Measurements from ENCODE around the gene SLC29A3.
"Not testable (repeated sequence)": the region's sequence is repeated elsewhere in the genome, so short reads cannot be mapped to it uniquely, and the experiment has no call there.

SLC29A3 gene

GRCh38 chr10:71319042-71319799 is at the start of gene SLC29A3:
Gene SLC29A3 (plus strand): TSS chr10:71319259. CDS start chr10:71319310, 51 bp downstream.
- peak; percentile 92 for DNase-seq

- DNase-seq, result peak; percentile 87
These were observed 49.5 kb upstream of the SLC29A3 start for GRCh38 chr10:71269301-71270288.

GRCh38 chr10:71270301-71271220 is 48.5 kb upstream of the SLC29A3 start:
- peak; percentile 91 for DNase-seq

- no peak for DNase-seq
These were observed 47.4 kb upstream of the SLC29A3 start for GRCh38 chr10:71271662-71272055.

- DNase-seq, result no peak
These were observed 46.8 kb upstream of the SLC29A3 start for GRCh38 chr10:71272056-71272771.

GRCh38 chr10:71272974-71273373 is 46.1 kb upstream of the SLC29A3 start:
- DNase-seq, result not testable (repeated sequence)

GRCh38 chr10:71273506-71273905 is 45.6 kb upstream of the SLC29A3 start:
- no peak for DNase-seq

GRCh38 chr10:71274901-71275796 is 43.9 kb upstream of the SLC29A3 start:
- DNase-seq, result no peak

GRCh38 chr10:71276873-71277272 is 42.2 kb upstream of the SLC29A3 start:
- DNase-seq, result no peak

- DNase-seq, result no peak
These were observed 41.0 kb upstream of the SLC29A3 start for GRCh38 chr10:71277914-71278665.

GRCh38 chr10:71278691-71279588 is 40.1 kb upstream of the SLC29A3 start:
- no peak for DNase-seq

- DNase-seq, result no peak
These were observed 39.4 kb upstream of the SLC29A3 start for GRCh38 chr10:71279590-71280170.

- no peak for DNase-seq
These were observed 38.8 kb upstream of the SLC29A3 start for GRCh38 chr10:71280216-71280615.

- no peak for DNase-seq
These were observed 38.2 kb upstream of the SLC29A3 start for GRCh38 chr10:71280825-71281224.

GRCh38 chr10:71281646-71282322 is 37.3 kb upstream of the SLC29A3 start:
- no peak for DNase-seq

GRCh38 chr10:71282323-71282680 is 36.8 kb upstream of the SLC29A3 start:
- no peak for DNase-seq

- no peak for DNase-seq
These were observed 35.6 kb upstream of the SLC29A3 start for GRCh38 chr10:71283410-71283809.

GRCh38 chr10:71283876-71284275 is 35.2 kb upstream of the SLC29A3 start:
- DNase-seq, result no peak

All from islet precursor cell (in vitro differentiated cells).